Upper lobe of left lung (tissue), 6 donors: ENCODE measurements around the gene LDAH. TPM values are rescaled to one million over a fixed set of nuclear protein-coding genes. Genes with fewer than 3 reads are reported as not detected.

ENCODE experiments used
- ATAC-seq, 2 donors: fragments of 200-7000 bp; cut with Tn5 transposase; one replicate each; pipeline ENCODE4 v1.9.1; 2022; ENCODE audit warnings: mild to moderate bottlenecking in 2 of 2, moderate library complexity in 2 of 2; ENCODE audit not compliant: low FRiP score in 2 of 2
- DNase-seq, 2 donors: peaks; one replicate each; pipeline ENCODE4 v3.0.0-alpha.2; 2019 to 2020
- H3K27ac ChIP-seq, 4 donors: fragments of 200-600 bp; sonication (generic); one replicate each; pipeline ENCODE4 v1.5.1; 2016 to 2019
- H3K27me3 ChIP-seq, 4 donors: fragments of 200-600 bp; sonication (generic); one replicate each; pipeline ENCODE4 v1.5.1; 2017 to 2019
- H3K36me3 ChIP-seq, 4 donors: fragments of 200-600 bp; sonication (generic); one replicate each; pipeline ENCODE4 v1.5.1; 2016 to 2019
- H3K4me1 ChIP-seq, 4 donors: fragments of 200-600 bp; sonication (generic); one replicate each; pipeline ENCODE4 v1.5.1; 2018 to 2019
- H3K4me3 ChIP-seq, 4 donors: fragments of 200-600 bp; sonication (generic); one replicate each; pipeline ENCODE4 v1.5.1; 2017 to 2019; ENCODE audit warnings: mild to moderate bottlenecking in 2 of 4, moderate library complexity in 1 of 4
- H3K9me3 ChIP-seq, 4 donors: fragments of 200-600 bp; sonication (generic); one replicate each; pipeline ENCODE4 v1.5.1; 2018 to 2019
- CTCF ChIP-seq, 6 experiments: fragments of 450-650 bp in 4 of 6; fragments of 200-600 bp in 2 of 6; sonication (generic) in 2 of 6; IDR thresholded peaks; one replicate each; pipeline ENCODE4 v1.5.1; 2016 to 2019; ENCODE audit warnings: antibody characterized with exemption in 6 of 6
- EP300 ChIP-seq, 4 donors: sonication (generic); formaldehyde crosslinking; IDR thresholded peaks; one replicate each; pipeline ENCODE4 v1.5.1; 2017; ENCODE audit warnings: antibody characterized with exemption in 4 of 4, control low read depth in 2 of 4
- POLR2A ChIP-seq, 4 donors: fragments of 450-650 bp; IDR thresholded peaks; one replicate each; pipeline ENCODE4 v1.5.1; 2016 to 2017; ENCODE audit warnings: antibody characterized with exemption in 4 of 4, mild to moderate bottlenecking in 2 of 4
- POLR2AphosphoS5 ChIP-seq, 2 donors: sonication (generic); formaldehyde crosslinking; IDR thresholded peaks; one replicate each; pipeline ENCODE4 v1.5.1; 2017; ENCODE audit warnings: antibody characterized with exemption in 2 of 2
- WGBS, 2 donors: methylation state at CpG; one replicate each; pipeline ENCODE4 v1.1.5; 2017 to 2018; 5-methylcytosine and 5-hydroxymethylcytosine counted together
- total RNA-seq, 6 donors: library from RNA; depleted of rRNA in 4 of 6; stranded (reverse); fragments of >200 nt in 4 of 6; gene quantifications; one replicate each; pipeline versions ENCODE4 v1.1.0 to v1.2.1, GENCODE V29; 2016 to 2021
- donor health status: DM: no; HTN: no; CAD: no; lungs with moderate emphysema.
- donor health status: DM: no; HTN: yes; CAD: no; lungs with severe emphysema.

LDAH gene
- total RNA-seq, 6 donors from 2014 or later, result 7.3 to 18.9 (median 13.0) TPM

- Histone ChIP-seq H3K9me3 (no peaks in the 10 kb centered on the region), H3K27me3 (no peaks in the 10 kb centered on the region), H3K4me3 (no peak overlapping the region), H3K4me1 (no peaks in the 10 kb centered on the region), H3K27ac (no peak overlapping the region), H3K36me3 (peaks cover 0 to 31% (median 5%) of the 10 kb centered on the region in 4 donors)
- 67 to 68% methylated on average over 7 of the region's 7 CpGs for WGBS, 2 donors
- DNase-seq (no peak), ATAC-seq (no peak)
- no peak for TF ChIP-seq POLR2A (IDR thresholded peaks at IDR 0.05)
- TF ChIP-seq EP300 (IDR thresholded peaks at IDR 0.05), result no peak
- no peak for TF ChIP-seq POLR2AphosphoS5 (IDR thresholded peaks at IDR 0.05)
- peak in 4 of 6 experiments; percentile 26 to 42 (median 32) for TF ChIP-seq CTCF (IDR thresholded peaks at IDR 0.05)
These were observed 140.6 kb downstream of the LDAH start for GRCh38 chr2:20682167-20682920.

- DNase-seq, result no peak
- no peaks in the 10 kb centered on the region for H3K9me3 ChIP-seq
- H3K36me3 ChIP-seq, result peaks cover 0 to 16% (median under 1%) of the 10 kb centered on the region in 4 donors
- H3K27me3 ChIP-seq, result no peaks in the 10 kb centered on the region
- no peak for TF ChIP-seq CTCF (IDR thresholded peaks at IDR 0.05)
- TF ChIP-seq EP300 (IDR thresholded peaks at IDR 0.05), result no peak
- TF ChIP-seq POLR2A (IDR thresholded peaks at IDR 0.05), result no peak
- no peak for TF ChIP-seq POLR2AphosphoS5 (IDR thresholded peaks at IDR 0.05)
- H3K27ac ChIP-seq, result no peak overlapping the region
- WGBS, 2 donors, result 95 to 96% methylated on average over 8 to 10 of the region's 10 CpGs
- no peak overlapping the region for H3K4me3 ChIP-seq
- H3K4me1 ChIP-seq, result peaks cover 0 to 1% (median 0%) of the 10 kb centered on the region in 4 donors
- ATAC-seq, result no peak
These were observed 142.0 kb downstream of the LDAH start for GRCh38 chr2:20680744-20681375.

GRCh38 chr2:20678780-20679179 lies 144.1 kb downstream of the LDAH start:
- H3K4me1 ChIP-seq, result peaks cover 0 to 12% (median 0%) of the 10 kb centered on the region in 4 donors
- H3K36me3 ChIP-seq, result peaks cover 0 to 4% (median 0%) of the 10 kb centered on the region in 4 donors
- WGBS, 2 donors, result 76 to 93% methylated on average over 2 of the region's 2 CpGs
- no peak overlapping the region for H3K4me3 ChIP-seq
- no peak for DNase-seq
- TF ChIP-seq POLR2A (IDR thresholded peaks at IDR 0.05), result no peak
- no peak for TF ChIP-seq POLR2AphosphoS5 (IDR thresholded peaks at IDR 0.05)
- no peak for TF ChIP-seq CTCF (IDR thresholded peaks at IDR 0.05)
- no peak for TF ChIP-seq EP300 (IDR thresholded peaks at IDR 0.05)
- no peak overlapping the region for H3K27ac ChIP-seq
- no peaks in the 10 kb centered on the region for H3K9me3 ChIP-seq
- peaks cover 0 to 3% (median 0%) of the 10 kb centered on the region in 4 donors for H3K27me3 ChIP-seq
- no peak for ATAC-seq

- WGBS, 2 donors, result 92 to 97% methylated on average over 1 of the region's 1 CpG
- ATAC-seq (no peak), DNase-seq (no peak)
- peaks cover 0 to 4% (median 0%) of the 10 kb centered on the region in 4 donors for H3K36me3 ChIP-seq
- H3K4me3 ChIP-seq, result no peak overlapping the region
- H3K4me1 ChIP-seq, result peaks cover 0 to 12% (median 0%) of the 10 kb centered on the region in 4 donors
- H3K27me3 ChIP-seq, result peaks cover 0 to 6% (median 0%) of the 10 kb centered on the region in 4 donors
- no peaks in the 10 kb centered on the region for H3K9me3 ChIP-seq
- H3K27ac ChIP-seq, result no peak overlapping the region
- no peak for TF ChIP-seq POLR2A (IDR thresholded peaks at IDR 0.05)
- no peak for TF ChIP-seq EP300 (IDR thresholded peaks at IDR 0.05)
- no peak for TF ChIP-seq CTCF (IDR thresholded peaks at IDR 0.05)
- TF ChIP-seq POLR2AphosphoS5 (IDR thresholded peaks at IDR 0.05), result no peak
These were observed 144.9 kb downstream of the LDAH start for GRCh38 chr2:20678086-20678395.
